Mononuclear cell (primary cell): Measurements from ENCODE around the gene PCID2. TPM values are rescaled to one million over a fixed set of nuclear protein-coding genes. Genes with fewer than 3 reads are reported as not detected.
"Not testable (repeated sequence)": the region's sequence is repeated elsewhere in the genome, so short reads cannot be mapped to it uniquely, and the experiment has no call there.

ENCODE experiments used
- H3K27me3 ChIP-seq: 2 replicates; pipeline ENCODE4 v1.6.0; 2011; ENCODE audit warnings: low read length, control low read depth; ENCODE audit not compliant: insufficient read depth
- H3K4me1 ChIP-seq: 2 replicates; pipeline ENCODE4 v1.5.1; 2011; ENCODE audit warnings: mild to moderate bottlenecking, low read length, control low read depth; ENCODE audit not compliant: insufficient read depth
- H3K4me3 ChIP-seq: 2 replicates; pipeline ENCODE4 v1.5.1; 2011; ENCODE audit warnings: mild to moderate bottlenecking, low read length, moderate library complexity
- H3K9me3 ChIP-seq: 2 replicates; pipeline ENCODE4 v1.5.1; 2011; ENCODE audit warnings: low read depth, mild to moderate bottlenecking, control low read depth, low read length
- total RNA-seq: library from RNA; depleted of rRNA; stranded (reverse); fragments of >200 nt; gene quantifications from one replicate; pipeline ENCODE4 v1.2.3, GENCODE V29; 2012

Gene PCID2
- 55.7 TPM for total RNA-seq

- Histone ChIP-seq H3K4me3 (peak within 1 kb of the TSS; percentile 84), H3K27me3 (no peaks in the 10 kb centered on the region), H3K9me3 (no peaks in the 10 kb centered on the region), H3K4me1 (peaks cover 44% of the 10 kb centered on the region)
These were observed at the start of gene PCID2 for GRCh38 chr13:113208421-113209335. TSS of gene PCID2 (minus strand) at chr13:113208669. CDS start at chr13:113208634, 35 bp downstream.

GRCh38 chr13:113257908-113258307 lies 49.4 kb upstream of the PCID2 start:
- not testable (repeated sequence) for H3K4me1 ChIP-seq, H3K27me3 ChIP-seq, H3K4me3 ChIP-seq, H3K9me3 ChIP-seq

GRCh38 chr13:113252516-113253095 lies 44.1 kb upstream of the PCID2 start:
- Histone ChIP-seq H3K4me3 (no peak overlapping the region), H3K4me1 (no peaks in the 10 kb centered on the region), H3K9me3 (no peaks in the 10 kb centered on the region), H3K27me3 (no peaks in the 10 kb centered on the region)

- Histone ChIP-seq H3K27me3 (no peaks in the 10 kb centered on the region), H3K9me3 (no peaks in the 10 kb centered on the region), H3K4me1 (no peaks in the 10 kb centered on the region), H3K4me3 (no peak overlapping the region)
These were observed 37.7 kb upstream of the PCID2 start for GRCh38 chr13:113245849-113246796.

- no peaks in the 10 kb centered on the region for H3K27me3 ChIP-seq
- H3K4me1 ChIP-seq, result no peaks in the 10 kb centered on the region
- H3K9me3 ChIP-seq, result no peaks in the 10 kb centered on the region
- no peak overlapping the region for H3K4me3 ChIP-seq
These were observed 35.4 kb upstream of the PCID2 start for GRCh38 chr13:113243847-113244246.

GRCh38 chr13:113241623-113242022 lies 33.2 kb upstream of the PCID2 start:
- H3K27me3 ChIP-seq, H3K4me1 ChIP-seq, H3K4me3 ChIP-seq, H3K9me3 ChIP-seq: not testable (repeated sequence)

GRCh38 chr13:113239986-113240385 lies 31.5 kb upstream of the PCID2 start:
- H3K4me3 ChIP-seq, result no peak overlapping the region
- no peaks in the 10 kb centered on the region for H3K27me3 ChIP-seq
- no peaks in the 10 kb centered on the region for H3K9me3 ChIP-seq

GRCh38 chr13:113239357-113239756 lies 30.9 kb upstream of the PCID2 start:
- no peaks in the 10 kb centered on the region for H3K4me1 ChIP-seq
- H3K4me3 ChIP-seq, result no peak overlapping the region
- H3K9me3 ChIP-seq, result no peaks in the 10 kb centered on the region
- H3K27me3 ChIP-seq, result no peaks in the 10 kb centered on the region

More at GRCh38 chr13:113239986-113240385, 31.5 kb upstream of the PCID2 start:
- no peaks in the 10 kb centered on the region for H3K4me1 ChIP-seq

GRCh38 chr13:113238536-113238935 lies 30.1 kb upstream of the PCID2 start:
- no peak overlapping the region for H3K4me3 ChIP-seq
- no peaks in the 10 kb centered on the region for H3K27me3 ChIP-seq
- H3K9me3 ChIP-seq, result no peaks in the 10 kb centered on the region
- H3K4me1 ChIP-seq, result no peaks in the 10 kb centered on the region

GRCh38 chr13:113233101-113233500 lies 24.6 kb upstream of the PCID2 start:
- no peak overlapping the region for H3K4me3 ChIP-seq
- no peaks in the 10 kb centered on the region for H3K27me3 ChIP-seq
- H3K9me3 ChIP-seq, result no peaks in the 10 kb centered on the region
- no peaks in the 10 kb centered on the region for H3K4me1 ChIP-seq

GRCh38 chr13:113232208-113233003 lies 23.9 kb upstream of the PCID2 start:
- H3K9me3 ChIP-seq, result no peaks in the 10 kb centered on the region
- H3K27me3 ChIP-seq, result no peaks in the 10 kb centered on the region
- no peaks in the 10 kb centered on the region for H3K4me1 ChIP-seq
- H3K4me3 ChIP-seq, result no peak overlapping the region

GRCh38 chr13:113231306-113232207 lies 23.1 kb upstream of the PCID2 start:
- Histone ChIP-seq H3K27me3 (no peaks in the 10 kb centered on the region), H3K4me3 (no peak overlapping the region), H3K4me1 (no peaks in the 10 kb centered on the region), H3K9me3 (no peaks in the 10 kb centered on the region)

GRCh38 chr13:113229791-113230190 lies 21.3 kb upstream of the PCID2 start:
- no peaks in the 10 kb centered on the region for H3K9me3 ChIP-seq
- no peaks in the 10 kb centered on the region for H3K27me3 ChIP-seq
- H3K4me1 ChIP-seq, result no peaks in the 10 kb centered on the region
- H3K4me3 ChIP-seq, result no peak overlapping the region
